ENCODE data around the gene CTRB1.
"Not testable (repeated sequence)": the region's sequence is repeated elsewhere in the genome, so short reads cannot be mapped to it uniquely, and the experiment has no call there.

The CTRB1 gene

GRCh38 chr16:75204905-75205304, 13.9 kb upstream of the CTRB1 start:
- DNase-seq = not testable (repeated sequence)

GRCh38 chr16:75205438-75205837, 13.3 kb upstream of the CTRB1 start:
- not testable (repeated sequence) for DNase-seq

- not testable (repeated sequence) for DNase-seq
Observed at GRCh38 chr16:75205961-75206748, 12.6 kb upstream of the CTRB1 start.

- DNase-seq = no peak
Observed at GRCh38 chr16:75206749-75207451, 11.9 kb upstream of the CTRB1 start, which contains the start of gene CTRB2. Gene CTRB2 (minus strand): TSS chr16:75207161. CDS start chr16:75207141, 20 bp downstream.

GRCh38 chr16:75207831-75208230, 11.0 kb upstream of the CTRB1 start:
- DNase-seq = no peak

- DNase-seq = no peak
Observed at GRCh38 chr16:75208242-75208825, 10.5 kb upstream of the CTRB1 start.

GRCh38 chr16:75208861-75209505, 9.8 kb upstream of the CTRB1 start:
- DNase-seq = no peak

- DNase-seq = not testable (repeated sequence)
Observed at GRCh38 chr16:75209514-75209913, 9.3 kb upstream of the CTRB1 start.

GRCh38 chr16:75209944-75210343, 8.8 kb upstream of the CTRB1 start:
- DNase-seq = no peak

- not testable (repeated sequence) for DNase-seq
Observed at GRCh38 chr16:75211286-75211685, 7.5 kb upstream of the CTRB1 start.

GRCh38 chr16:75216127-75216526, 2.7 kb upstream of the CTRB1 start:
- DNase-seq = no peak

- no peak for DNase-seq
Observed at GRCh38 chr16:75216576-75216975, 2.2 kb upstream of the CTRB1 start.

- no peak for DNase-seq
Observed at GRCh38 chr16:75217389-75217851, 1.4 kb upstream of the CTRB1 start.

- DNase-seq = no peak
Observed at GRCh38 chr16:75219088-75219487, 300 bp downstream of the CTRB1 start.

- DNase-seq = no peak
Observed at GRCh38 chr16:75219838-75220237, 1.1 kb downstream of the CTRB1 start.

- DNase-seq = peak; percentile 61
Observed at GRCh38 chr16:75222271-75222783, 3.5 kb downstream of the CTRB1 start.

- DNase-seq = not testable (repeated sequence)
Observed at GRCh38 chr16:75223129-75223528, 4.3 kb downstream of the CTRB1 start.

- DNase-seq = peak; percentile 34
Observed at GRCh38 chr16:75224306-75225082, 5.7 kb downstream of the CTRB1 start.

GRCh38 chr16:75225092-75225491, 6.3 kb downstream of the CTRB1 start:
- peak; percentile 33 for DNase-seq

- DNase-seq = peak; percentile 43
Observed at GRCh38 chr16:75225678-75226515, 7.1 kb downstream of the CTRB1 start.
